Ovary (tissue), 9 donors: ENCODE measurements around the gene PFKFB1. TPM values are rescaled to one million over a fixed set of nuclear protein-coding genes. Genes with fewer than 3 reads are reported as not detected.

Experiments used
- DNase-seq, 5 donors: peaks; one replicate each; pipeline ENCODE4 v3.0.0-alpha.2; 2019 to 2020
- H3K27ac ChIP-seq, 2 donors: fragments of 200-600 bp; one replicate each; pipeline versions ENCODE4 v1.5.1 to v1.8.0; 2019 to 2022
- H3K27me3 ChIP-seq: fragments of 200-600 bp; one replicate; pipeline ENCODE4 v1.8.0; 2022
- H3K36me3 ChIP-seq: fragments of 200-600 bp; sonication (generic); one replicate; pipeline ENCODE4 v1.5.1; 2019
- H3K4me1 ChIP-seq: one replicate; pipeline ENCODE4 v1.8.1; 2013; ENCODE audit warnings: mild to moderate bottlenecking, moderate library complexity; ENCODE audit not compliant: insufficient read depth
- H3K4me3 ChIP-seq: fragments of 200-600 bp; sonication (generic); one replicate; pipeline ENCODE4 v1.5.1; 2017
- H3K9me3 ChIP-seq, 2 donors: fragments of 200-600 bp in 1 of 2; sonication (generic) in 1 of 2; one replicate each; pipeline versions ENCODE4 v1.5.1 to v1.8.1; 2013 to 2019; ENCODE audit warnings: mild to moderate bottlenecking in 1 of 2, moderate library complexity in 1 of 2
- EP300 ChIP-seq: sonication (generic); formaldehyde crosslinking; IDR thresholded peaks from one replicate; pipeline ENCODE4 v1.6.1; 2017; ENCODE audit warnings: antibody characterized with exemption
- POLR2A ChIP-seq: fragments of 450-650 bp; IDR thresholded peaks from one replicate; pipeline ENCODE4 v1.6.1; 2017; ENCODE audit warnings: antibody characterized with exemption, mild to moderate bottlenecking, moderate library complexity
- WGBS, 3 donors: extraction: QIAGEN DNeasy Blood & Tissue Kit in 1 of 3; methylation state at CpG; one replicate each; pipeline versions ENCODE4 v1.1.5 to v1.1.7; 2013 to 2017; 5-methylcytosine and 5-hydroxymethylcytosine counted together
- intact Hi-C, 4 donors: fragments of 100-400 bp; cut with DNase I; formaldehyde crosslinking; loops; one replicate each; pipeline versions ENCODE4 v1.11.0 to v1.15.1; 2022 to 2023
- polyA plus RNA-seq, 2 donors: library from polyadenylated mRNA; stranded (reverse); fragments of 200-250 nt in 1 of 2; fragments of 350-450 nt in 1 of 2; fragmentation: Illumina TruSeq in 1 of 2; extraction: RNeasy Lipid Tissue Mini Kit (QIAGEN cat#74804) in 1 of 2; gene quantifications; one replicate each; pipeline ENCODE4 v1.2.3, GENCODE V29; 2013 to 2014
- total RNA-seq, 7 donors: library from RNA; depleted of rRNA in 2 of 7; stranded (reverse); fragments of >200 nt in 2 of 7; fragmentation: NEBNext Ultra II Directional in 3 of 7; extraction: Animal tissue kit (Norgen Biotek cat#: 25700) in 3 of 7; gene quantifications; one replicate each; pipeline versions ENCODE4 v1.1.0 to v1.2.4, GENCODE V29; 2016 to 2023
- TF ChIP-seq, protein P1 (sequence below), 3 donors: fragments of 450-650 bp in 2 of 3; fragments of 200-600 bp in 1 of 3; IDR thresholded peaks; one replicate each; pipeline versions ENCODE4 v1.5.1 to v1.8.0; 2016 to 2022; ENCODE audit warnings: antibody characterized with exemption in 3 of 3, mild to moderate bottlenecking in 1 of 3
- donor health status: DM: no; HTN: no; CAD: no; lungs with moderate emphysema.
- donor health status: DM: no; HTN: no; CAD: no.
- donor health status: Bipolar disorder and iron deficiency.
- donor health status: DM: yes; HTN: yes; CAD: no.
- donor health status: DM: no; HTN: no; CAD: no.
- donor health status: DM: yes; HTN: yes; CAD: no.

The PFKFB1 gene
- total and polyA plus RNA-seq, 9 donors, result 0.07 to 0.25 (median 0.23) TPM; not detected in 6

- no peak overlapping the region for H3K4me3 ChIP-seq
- no peaks in the 10 kb centered on the region for H3K36me3 ChIP-seq
- no peak overlapping the region for H3K27ac ChIP-seq
- intact Hi-C loops, result no loop called here
- H3K4me1 ChIP-seq, result no peaks in the 10 kb centered on the region
- 64 to 88% (median 76%) methylated on average over 4 of the region's 4 CpGs for WGBS, 3 donors
- no peak for DNase-seq
- H3K27me3 ChIP-seq, result no peaks in the 10 kb centered on the region
- TF ChIP-seq, protein P1, sequence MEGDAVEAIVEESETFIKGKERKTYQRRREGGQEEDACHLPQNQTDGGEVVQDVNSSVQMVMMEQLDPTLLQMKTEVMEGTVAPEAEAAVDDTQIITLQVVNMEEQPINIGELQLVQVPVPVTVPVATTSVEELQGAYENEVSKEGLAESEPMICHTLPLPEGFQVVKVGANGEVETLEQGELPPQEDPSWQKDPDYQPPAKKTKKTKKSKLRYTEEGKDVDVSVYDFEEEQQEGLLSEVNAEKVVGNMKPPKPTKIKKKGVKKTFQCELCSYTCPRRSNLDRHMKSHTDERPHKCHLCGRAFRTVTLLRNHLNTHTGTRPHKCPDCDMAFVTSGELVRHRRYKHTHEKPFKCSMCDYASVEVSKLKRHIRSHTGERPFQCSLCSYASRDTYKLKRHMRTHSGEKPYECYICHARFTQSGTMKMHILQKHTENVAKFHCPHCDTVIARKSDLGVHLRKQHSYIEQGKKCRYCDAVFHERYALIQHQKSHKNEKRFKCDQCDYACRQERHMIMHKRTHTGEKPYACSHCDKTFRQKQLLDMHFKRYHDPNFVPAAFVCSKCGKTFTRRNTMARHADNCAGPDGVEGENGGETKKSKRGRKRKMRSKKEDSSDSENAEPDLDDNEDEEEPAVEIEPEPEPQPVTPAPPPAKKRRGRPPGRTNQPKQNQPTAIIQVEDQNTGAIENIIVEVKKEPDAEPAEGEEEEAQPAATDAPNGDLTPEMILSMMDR (IDR thresholded peaks at IDR 0.05), result no peak
- TF ChIP-seq EP300, result no peak
- TF ChIP-seq POLR2A, result no peak
- H3K9me3 ChIP-seq, result no peaks in the 10 kb centered on the region
These were observed 58.7 kb downstream of the PFKFB1 start for GRCh38 chrX:54935306-54935705.

DNA sequence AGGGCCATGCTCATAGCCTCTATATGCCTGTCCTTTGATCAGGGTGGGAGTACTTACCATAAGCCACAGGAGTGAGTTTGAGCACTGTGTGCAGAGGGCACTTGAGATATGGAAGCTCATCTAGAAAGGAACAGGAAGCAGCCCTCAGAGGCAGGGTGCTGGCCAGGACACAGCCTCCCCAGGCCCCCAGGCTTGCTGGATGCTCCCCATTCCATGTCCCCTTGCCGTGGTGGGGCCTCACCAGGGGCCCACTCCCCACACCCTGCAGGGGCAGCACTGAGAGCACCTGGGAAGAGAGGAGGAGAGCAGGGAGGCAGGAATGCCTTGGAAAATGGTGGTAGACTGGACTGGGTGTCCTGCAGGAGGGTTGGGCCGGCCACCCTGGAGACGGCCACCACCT is 59.1 kb downstream of the PFKFB1 start:
- H3K27ac ChIP-seq, result no peak overlapping the region
- H3K4me1 ChIP-seq, result no peaks in the 10 kb centered on the region
- intact Hi-C loops, result no loop called here
- WGBS, 3 donors, result 65 to 76% (median 66%) methylated on average over 3 of the region's 3 CpGs
- H3K9me3 ChIP-seq, result no peaks in the 10 kb centered on the region
- H3K36me3 ChIP-seq, result no peaks in the 10 kb centered on the region
- no peak overlapping the region for H3K4me3 ChIP-seq
- no peak for DNase-seq
- TF ChIP-seq POLR2A, result no peak
- no peak for TF ChIP-seq EP300
- TF ChIP-seq, protein P1 (IDR thresholded peaks at IDR 0.05), result no peak
- no peaks in the 10 kb centered on the region for H3K27me3 ChIP-seq

- Histone ChIP-seq H3K27ac (no peak overlapping the region), H3K9me3 (no peaks in the 10 kb centered on the region), H3K36me3 (no peaks in the 10 kb centered on the region), H3K4me3 (no peak overlapping the region), H3K27me3 (no peaks in the 10 kb centered on the region), H3K4me1 (no peaks in the 10 kb centered on the region)
- DNase-seq, result no peak
- intact Hi-C loops, result no loop called here
- 60 to 77% (median 65%) methylated on average over 6 of the region's 6 CpGs for WGBS, 3 donors
- TF ChIP-seq EP300, result no peak
- TF ChIP-seq POLR2A, result no peak
- TF ChIP-seq, protein P1 (IDR thresholded peaks at IDR 0.05), result no peak
These were observed 59.9 kb downstream of the PFKFB1 start for GRCh38 chrX:54934058-54934457.

DNA sequence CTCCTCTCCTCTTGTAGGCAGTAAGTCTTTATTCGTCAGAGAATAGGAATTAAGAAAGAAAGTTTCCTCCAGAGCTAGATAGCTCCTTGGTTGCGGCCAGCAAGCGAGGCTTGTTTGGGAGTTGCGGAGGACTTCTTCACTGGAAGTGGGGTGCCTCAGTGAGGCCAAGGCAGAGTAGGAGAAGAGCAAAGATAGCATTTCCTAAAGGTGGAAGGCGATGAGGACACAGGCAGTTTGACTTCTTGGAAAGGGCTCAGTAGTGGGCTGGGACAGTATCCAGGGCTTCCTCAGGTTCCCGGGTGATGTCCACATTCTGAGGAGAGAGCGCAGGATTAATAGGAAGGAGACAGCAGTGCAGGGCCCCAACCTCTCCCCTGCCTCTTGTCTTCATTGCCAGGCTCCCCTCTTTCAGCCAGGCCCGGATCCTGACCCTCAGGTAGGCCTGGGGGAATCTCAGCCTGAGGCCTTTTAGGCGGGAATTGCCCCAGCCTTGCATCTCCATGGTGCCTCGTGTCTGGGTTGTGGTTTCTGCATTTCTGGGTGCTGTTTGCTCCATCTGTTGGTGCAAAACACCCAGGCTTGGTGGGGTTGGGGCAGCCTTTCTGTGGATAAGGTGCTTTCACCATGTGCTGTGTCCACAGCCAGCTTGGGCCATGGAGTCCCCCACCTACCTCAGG is 60.7 kb downstream of the PFKFB1 start:
- Histone ChIP-seq H3K36me3 (no peaks in the 10 kb centered on the region), H3K27me3 (no peaks in the 10 kb centered on the region), H3K27ac (no peak overlapping the region), H3K4me3 (no peak overlapping the region), H3K4me1 (no peaks in the 10 kb centered on the region), H3K9me3 (no peaks in the 10 kb centered on the region)
- DNase-seq, result no peak
- intact Hi-C loops, result no loop called here
- 73 to 78% (median 76%) methylated on average over 10 of the region's 10 CpGs for WGBS, 3 donors
- TF ChIP-seq, protein P1 (IDR thresholded peaks at IDR 0.05), result no peak
- TF ChIP-seq EP300, result no peak
- no peak for TF ChIP-seq POLR2A
